Urothelium cell line (cell line): ENCODE measurements around the gene CDON.

Experiments used
- DNase-seq: peaks from one replicate; pipeline ENCODE4 v3.0.0; 2011; ENCODE audit warnings: low spot score, mixed read lengths
- FAIRE-seq: peaks from 2 replicates; lab custom pipeline; 2011; peaks lifted over from hg19 to GRCh38; lab: Jason Lieb, UNC

CDON gene

GRCh38 chr11:126083829-126084607, 21.4 kb upstream of the CDON start:
- DNase-seq (no peak), FAIRE-seq (no peak)

- DNase-seq (no peak), FAIRE-seq (no peak)
Observed at GRCh38 chr11:126082251-126083109, 19.8 kb upstream of the CDON start.

- DNase-seq, result no peak
- FAIRE-seq, result no peak
Observed at GRCh38 chr11:126081915-126082250, 19.2 kb upstream of the CDON start.

- no peak for FAIRE-seq
Observed at GRCh38 chr11:126080161-126080941, 17.7 kb upstream of the CDON start.

GRCh38 chr11:126079621-126080124, 17.0 kb upstream of the CDON start:
- peak; percentile 19 for DNase-seq

More at GRCh38 chr11:126080161-126080941, 17.7 kb upstream of the CDON start:
- DNase-seq, result peak; percentile 39

GRCh38 chr11:126076641-126077040, 14.0 kb upstream of the CDON start:
- no peak for DNase-seq
- FAIRE-seq, result no peak

More at GRCh38 chr11:126079621-126080124, 17.0 kb upstream of the CDON start:
- no peak for FAIRE-seq

GRCh38 chr11:126072801-126073594, 10.3 kb upstream of the CDON start:
- FAIRE-seq, result no peak
- DNase-seq, result no peak

GRCh38 chr11:126072141-126072741, 9.6 kb upstream of the CDON start:
- DNase-seq, result peak; percentile 13

GRCh38 chr11:126063507-126063852, 814 bp upstream of the CDON start:
- DNase-seq, result no peak
- no peak for FAIRE-seq

More at GRCh38 chr11:126072141-126072741, 9.6 kb upstream of the CDON start:
- FAIRE-seq, result no peak

- FAIRE-seq (no peak), DNase-seq (peak; percentile 55)
Observed at GRCh38 chr11:126061707-126062678, 673 bp downstream of the CDON start.

GRCh38 chr11:126060757-126061171, 1.9 kb downstream of the CDON start:
- DNase-seq, result no peak
- FAIRE-seq, result no peak

- FAIRE-seq, result no peak
- DNase-seq, result no peak
Observed at GRCh38 chr11:126059238-126059781, 3.4 kb downstream of the CDON start.

GRCh38 chr11:126058105-126058874, 4.4 kb downstream of the CDON start:
- DNase-seq (no peak), FAIRE-seq (no peak)

- DNase-seq (no peak), FAIRE-seq (no peak)
Observed at GRCh38 chr11:126054882-126055281, 7.8 kb downstream of the CDON start.

GRCh38 chr11:126054408-126054807, 8.3 kb downstream of the CDON start:
- no peak for FAIRE-seq

GRCh38 chr11:126053415-126054286, 9.0 kb downstream of the CDON start:
- DNase-seq (no peak), FAIRE-seq (no peak)

More at GRCh38 chr11:126054408-126054807, 8.3 kb downstream of the CDON start:
- no peak for DNase-seq

GRCh38 chr11:126051117-126051516, 11.5 kb downstream of the CDON start:
- FAIRE-seq, result no peak
- DNase-seq, result no peak
